HG03103 (cell line): ENCODE measurements around the gene UBAC1.

Source experiments
- ATAC-seq: cut with Tn5 transposase; IDR thresholded peaks from one replicate; pipeline ENCODE4 v1.9.1; 2021; ENCODE audit warnings: low read depth; ENCODE audit not compliant: unreplicated experiment

The UBAC1 gene

DNA sequence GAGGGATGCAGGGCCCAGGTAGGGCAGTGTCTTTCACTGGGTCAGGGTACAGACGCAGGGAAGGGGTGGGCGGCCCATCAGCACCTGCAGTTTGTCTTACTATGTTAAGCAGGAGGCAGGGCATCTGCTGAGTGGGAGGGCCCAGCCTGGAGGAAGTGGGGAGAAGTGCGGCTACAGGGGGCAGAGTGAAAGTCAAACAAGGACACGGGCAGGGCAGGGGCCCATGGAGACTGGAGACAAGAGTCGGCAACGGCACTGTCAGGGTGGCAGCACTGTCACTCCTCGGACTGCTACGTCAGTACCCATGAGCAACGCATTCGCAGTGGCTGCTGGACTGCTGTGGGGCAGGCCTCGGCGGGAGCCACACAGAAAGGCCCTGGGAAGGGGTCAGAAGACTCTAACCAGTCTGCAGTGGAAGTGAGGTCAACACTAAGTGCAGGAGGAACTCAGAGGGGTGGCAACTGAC is 73.6 kb downstream of the UBAC1 start:
- ATAC-seq, result no peak

- no peak for ATAC-seq
Observed at GRCh38 chr9:135887021-135887507, 74.1 kb downstream of the UBAC1 start.

GRCh38 chr9:135886147-135886981 is 74.8 kb downstream of the UBAC1 start:
- ATAC-seq, result no peak

- ATAC-seq, result no peak
Observed at GRCh38 chr9:135885100-135885853, 75.9 kb downstream of the UBAC1 start.

GRCh38 chr9:135884328-135885035 is 76.7 kb downstream of the UBAC1 start:
- ATAC-seq, result no peak

DNA sequence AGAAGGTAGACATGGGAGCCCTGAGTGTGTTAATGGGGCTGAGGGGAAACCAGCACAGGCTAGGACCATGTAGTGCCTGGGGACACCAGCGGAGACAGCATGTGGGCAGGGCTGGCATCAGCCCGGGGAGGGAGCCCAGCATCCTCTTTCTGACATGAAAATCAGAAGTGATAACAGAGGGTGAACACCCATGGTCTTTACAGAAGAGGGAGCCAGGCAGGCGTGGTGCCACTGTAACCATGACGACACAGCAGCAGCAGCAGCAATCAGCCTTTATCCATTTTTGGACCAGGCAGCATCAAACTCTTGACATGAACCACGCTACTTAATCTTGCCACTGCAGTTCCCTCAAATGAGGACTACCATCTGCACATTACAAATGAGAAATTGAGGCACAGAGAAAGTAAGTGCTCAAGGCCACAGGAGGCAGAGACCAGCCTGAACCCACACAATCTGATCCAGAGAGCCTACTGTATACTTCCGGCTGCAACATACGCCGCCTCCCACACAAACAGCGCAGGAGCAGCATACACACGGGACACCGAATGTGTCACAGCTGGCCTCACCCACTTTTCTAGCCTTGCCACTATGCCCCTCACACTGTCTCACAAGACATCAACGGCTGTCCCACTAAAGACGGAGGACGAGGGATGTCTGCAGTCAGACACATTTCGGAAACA is 77.6 kb downstream of the UBAC1 start:
- ATAC-seq, result no peak
